B cell (primary cell): ENCODE measurements around the gene ZRANB3. TPM values are rescaled to one million over a fixed set of nuclear protein-coding genes. Genes with fewer than 3 reads are reported as not detected.

Experiments
- ATAC-seq: fragments of 200-7000 bp; cut with Tn5 transposase; one replicate; pipeline ENCODE4 v1.10.0; 2021; ENCODE audit warnings: low read depth, mild to moderate bottlenecking, moderate number of reproducible peaks, moderate library complexity
- CTCF ChIA-PET: fragments of 350-600 bp; sonication (Branson Sonifier 250); formaldehyde crosslinking; loops from one replicate; lab custom pipeline; 2021; ENCODE audit warnings: antibody characterized with exemption, inconsistent platforms; lab: Charles Lee
- POLR2A ChIA-PET: fragments of 350-600 bp; sonication (Branson Sonifier 250); formaldehyde crosslinking; loops from one replicate; lab custom pipeline; 2021; ENCODE audit warnings: antibody characterized with exemption; lab: Charles Lee
- DNase-seq: peaks from one replicate; pipeline ENCODE4 v3.0.0; 2013
- H2AFZ ChIP-seq: 2 replicates; pipeline ENCODE4 v1.6.1; 2012; ENCODE audit warnings: mild to moderate bottlenecking, low read depth, low read length; ENCODE audit not compliant: insufficient read depth, poor library complexity, severe bottlenecking
- H3K27ac ChIP-seq, 2 donors: 1 replicate in 1 of 2; 2 replicates in 1 of 2; pipeline ENCODE4 v1.5.1; 2012 to 2013; ENCODE audit warnings: low read length in 2 of 2, mild to moderate bottlenecking in 2 of 2, moderate library complexity in 1 of 2
- H3K27me3 ChIP-seq, 4 experiments: fragments of 200-600 bp in 1 of 4; sonication (generic) in 1 of 4; replicated peaks in 1 of 4; 1 replicate in 2 of 4; 2 replicates in 2 of 4; pipeline versions ENCODE4 v1.6.1 to v1.7.0; 2013 to 2016; ENCODE audit warnings: low read length in 3 of 4, mild to moderate bottlenecking in 2 of 4, mixed read lengths in 1 of 4, moderate library complexity in 1 of 4; ENCODE audit not compliant: insufficient read depth in 4 of 4, control insufficient read depth in 3 of 4; ENCODE audit errors: control extremely low read depth in 1 of 4
- H3K36me3 ChIP-seq, 2 experiments: replicated peaks in 1 of 2; 1 replicate in 1 of 2; 2 replicates in 1 of 2; pipeline versions ENCODE4 v1.6.1 to v1.7.1; 2013; ENCODE audit warnings: low read length in 1 of 2; ENCODE audit not compliant: insufficient read depth in 2 of 2, control insufficient read depth in 1 of 2; ENCODE audit errors: control extremely low read depth in 1 of 2, extremely low read depth in 1 of 2
- H3K4me1 ChIP-seq, 2 donors: fragments of 200-600 bp in 1 of 2; sonication (generic) in 1 of 2; 1 replicate in 1 of 2; 2 replicates in 1 of 2; pipeline versions ENCODE4 v1.5.1 to v1.6.1; 2013 to 2017; ENCODE audit warnings: low read length in 2 of 2; ENCODE audit not compliant: control insufficient read depth in 2 of 2, insufficient read depth in 2 of 2
- H3K4me2 ChIP-seq: replicated peaks from 2 replicates; pipeline ENCODE3; 2012; ENCODE audit warnings: mild to moderate bottlenecking, low read depth, low read length; ENCODE audit not compliant: poor library complexity, severe bottlenecking
- H3K4me3 ChIP-seq, 5 experiments: fragments of 200-600 bp in 1 of 5; sonication (generic) in 1 of 5; 1 replicate in 3 of 5; 2 replicates in 2 of 5; pipeline versions ENCODE4 v1.5.1 to v1.7.0; 2011 to 2016; ENCODE audit warnings: low read length in 4 of 5, mild to moderate bottlenecking in 4 of 5, low read depth in 2 of 5, control low read depth in 1 of 5, moderate library complexity in 1 of 5; ENCODE audit not compliant: insufficient read depth in 1 of 5; ENCODE audit errors: control extremely low read depth in 1 of 5, extremely low read depth in 1 of 5
- H3K79me2 ChIP-seq: fragments of 200-600 bp; sonication (generic); one replicate; pipeline ENCODE4 v1.6.0; 2016; ENCODE audit warnings: low read length; ENCODE audit not compliant: control insufficient read depth, insufficient read depth
- H3K9ac ChIP-seq: fragments of 200-600 bp; sonication (generic); 2 replicates; pipeline ENCODE4 v1.6.1; 2017; ENCODE audit warnings: mild to moderate bottlenecking, low read length, moderate library complexity
- H3K9me3 ChIP-seq, 3 donors: one replicate each; pipeline versions ENCODE4 v1.6.1 to v1.7.1; 2013; ENCODE audit warnings: low read length in 2 of 3; ENCODE audit not compliant: control insufficient read depth in 2 of 3, insufficient read depth in 1 of 3; ENCODE audit errors: control extremely low read depth in 1 of 3
- H4K20me1 ChIP-seq: 2 replicates; pipeline ENCODE4 v1.6.0; 2012; ENCODE audit warnings: mild to moderate bottlenecking, low read length; ENCODE audit not compliant: insufficient read depth, control insufficient read depth, poor library complexity, severe bottlenecking
- H3K27ac Mint-ChIP-seq: one replicate; pipeline ENCODE4 v1.8.0; 2021; ENCODE audit warnings: mixed read lengths
- H3K27me3 Mint-ChIP-seq: one replicate; pipeline ENCODE4 v1.8.0; 2021; ENCODE audit warnings: mixed read lengths
- H3K4me1 Mint-ChIP-seq: one replicate; pipeline ENCODE4 v1.8.0; 2021; ENCODE audit warnings: mixed read lengths
- H3K4me3 Mint-ChIP-seq: one replicate; pipeline ENCODE4 v1.8.0; 2021; ENCODE audit warnings: mixed read lengths
- H3K9me3 Mint-ChIP-seq: one replicate; pipeline ENCODE4 v1.8.0; 2022; ENCODE audit warnings: mixed read lengths; ENCODE audit not compliant: insufficient read depth
- EZH2 ChIP-seq: IDR thresholded peaks from 2 replicates; pipeline ENCODE4 v1.6.1; 2012; ENCODE audit warnings: borderline replicate concordance, low read depth, mild to moderate bottlenecking, moderate library complexity, low read length; ENCODE audit not compliant: insufficient read depth, poor library complexity, severe bottlenecking
- WGBS: methylation state at CpG from one replicate; pipeline ENCODE4 v1.1.5; 2013; ENCODE audit warnings: missing lambda C conversion rate; ENCODE audit not compliant: insufficient coverage; 5-methylcytosine and 5-hydroxymethylcytosine counted together
- intact Hi-C: fragments of 100-400 bp; cut with micrococcal nuclease; formaldehyde crosslinking; loops from one replicate; pipeline ENCODE4 v1.10.0; 2022
- polyA plus RNA-seq: library from polyadenylated mRNA; depleted of rRNA; stranded (reverse); fragments of >200 nt; gene quantifications from 2 replicates; pipeline ENCODE4 v1.2.3, GENCODE V29; 2012
- total RNA-seq, 2 donors: library from RNA; stranded (reverse); fragments of 120-200 nt in 1 of 2; gene quantifications; 1 replicate in 1 of 2; 2 replicates in 1 of 2; pipeline versions ENCODE4 v1.2.3 to v1.2.4, GENCODE V29; 2013 to 2022
- TF ChIP-seq, protein P1 (sequence below): fragments of 200-600 bp; IDR thresholded peaks from one replicate; pipeline ENCODE4 v1.8.0; 2022; ENCODE audit warnings: antibody characterized with exemption, mild to moderate bottlenecking

Gene ZRANB3
- total and polyA plus RNA-seq, 2 donors (not counting 1 experiment from before 2014, with no cell fraction given), result 2.4 to 9.8 TPM

DNA sequence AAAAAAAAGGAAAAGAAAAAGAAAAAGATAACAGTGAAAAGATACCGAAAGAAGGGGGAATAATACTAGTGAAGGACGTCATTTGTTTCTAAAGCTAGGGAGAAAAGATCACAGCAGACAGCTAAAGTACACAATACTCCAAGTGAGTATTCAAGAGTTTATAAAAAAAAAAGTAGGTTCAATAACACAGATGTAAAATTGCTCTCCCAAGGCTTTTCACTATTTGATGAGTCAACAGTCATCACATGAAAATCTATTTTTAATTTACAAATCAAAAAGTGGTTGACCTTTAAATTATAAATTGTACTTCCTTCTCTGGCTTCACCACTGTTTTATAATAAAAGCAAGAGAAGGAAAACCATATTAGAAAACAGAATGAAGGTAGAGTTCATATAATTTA lies 144.0 kb downstream of the ZRANB3 start:
- H3K36me3 ChIP-seq, result no peaks in the 10 kb centered on the region
- no peaks in the 10 kb centered on the region for H4K20me1 ChIP-seq
- Mint-ChIP-seq H3K4me1 (no peaks in the 10 kb centered on the region), H3K27ac (no peak overlapping the region), H3K9me3 (peaks cover 12% of the 10 kb centered on the region), H3K27me3 (no peaks in the 10 kb centered on the region), H3K4me3 (no peak overlapping the region)
- H3K4me1 ChIP-seq, result no peaks in the 10 kb centered on the region
- intact Hi-C loops, result no loop called here
- no peak overlapping the region for H3K27ac ChIP-seq
- WGBS, result no CpG with 5 or more reads among the region's 2 CpGs
- H3K9ac ChIP-seq, result no peak overlapping the region
- no peak for DNase-seq
- TF ChIP-seq EZH2, result no peak
- TF ChIP-seq, protein P1, sequence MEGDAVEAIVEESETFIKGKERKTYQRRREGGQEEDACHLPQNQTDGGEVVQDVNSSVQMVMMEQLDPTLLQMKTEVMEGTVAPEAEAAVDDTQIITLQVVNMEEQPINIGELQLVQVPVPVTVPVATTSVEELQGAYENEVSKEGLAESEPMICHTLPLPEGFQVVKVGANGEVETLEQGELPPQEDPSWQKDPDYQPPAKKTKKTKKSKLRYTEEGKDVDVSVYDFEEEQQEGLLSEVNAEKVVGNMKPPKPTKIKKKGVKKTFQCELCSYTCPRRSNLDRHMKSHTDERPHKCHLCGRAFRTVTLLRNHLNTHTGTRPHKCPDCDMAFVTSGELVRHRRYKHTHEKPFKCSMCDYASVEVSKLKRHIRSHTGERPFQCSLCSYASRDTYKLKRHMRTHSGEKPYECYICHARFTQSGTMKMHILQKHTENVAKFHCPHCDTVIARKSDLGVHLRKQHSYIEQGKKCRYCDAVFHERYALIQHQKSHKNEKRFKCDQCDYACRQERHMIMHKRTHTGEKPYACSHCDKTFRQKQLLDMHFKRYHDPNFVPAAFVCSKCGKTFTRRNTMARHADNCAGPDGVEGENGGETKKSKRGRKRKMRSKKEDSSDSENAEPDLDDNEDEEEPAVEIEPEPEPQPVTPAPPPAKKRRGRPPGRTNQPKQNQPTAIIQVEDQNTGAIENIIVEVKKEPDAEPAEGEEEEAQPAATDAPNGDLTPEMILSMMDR, result no peak
- ChIA-PET CTCF (no interaction called here), POLR2A (no interaction called here)
- H2AFZ ChIP-seq, result no peak overlapping the region
- no peaks in the 10 kb centered on the region for H3K79me2 ChIP-seq
- H3K27me3 ChIP-seq, result no peaks in the 10 kb centered on the region
- peaks cover 0 to 4% (median 0%) of the 10 kb centered on the region in 3 donors for H3K9me3 ChIP-seq
- no peak for ATAC-seq
- H3K4me3 ChIP-seq, result no peak overlapping the region
- H3K4me2 ChIP-seq, result no peak overlapping the region

DNA sequence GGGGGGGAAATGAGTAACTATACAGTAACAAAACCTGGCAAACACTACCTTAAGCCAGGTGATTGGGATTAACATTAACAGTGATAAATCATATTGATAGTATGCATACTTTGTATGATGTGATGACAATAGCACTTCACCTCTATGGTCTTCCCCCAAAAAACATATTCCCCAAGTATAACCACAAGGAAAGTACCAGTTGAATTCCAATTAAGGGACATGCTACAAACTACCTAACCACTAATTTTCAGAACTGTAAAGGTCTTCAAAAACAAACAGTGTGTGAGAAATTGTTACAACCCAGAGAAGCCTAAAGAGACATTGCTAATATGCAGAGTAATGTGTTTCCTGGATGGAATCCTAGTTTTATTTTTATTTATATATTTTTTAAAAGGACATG lies 152.4 kb downstream of the ZRANB3 start:
- ChIA-PET CTCF (no interaction called here), POLR2A (no interaction called here)
- H4K20me1 ChIP-seq, result no peaks in the 10 kb centered on the region
- TF ChIP-seq EZH2, result no peak
- TF ChIP-seq, protein P1, result no peak
- H2AFZ ChIP-seq, result no peak overlapping the region
- intact Hi-C loops, result no loop called here
- Mint-ChIP-seq H3K9me3 (peaks cover 16% of the 10 kb centered on the region), H3K27me3 (no peaks in the 10 kb centered on the region), H3K4me1 (no peaks in the 10 kb centered on the region), H3K27ac (no peak overlapping the region), H3K4me3 (no peak overlapping the region)
- H3K36me3 ChIP-seq, result no peaks in the 10 kb centered on the region
- no peak overlapping the region for H3K4me2 ChIP-seq
- H3K27me3 ChIP-seq, result no peaks in the 10 kb centered on the region
- no peaks in the 10 kb centered on the region for H3K79me2 ChIP-seq
- H3K9me3 ChIP-seq, result peaks cover 0 to 13% (median 3%) of the 10 kb centered on the region in 3 donors
- H3K9ac ChIP-seq, result no peak overlapping the region
- ATAC-seq (no peak), DNase-seq (no peak)
- H3K4me3 ChIP-seq, result no peak overlapping the region
- no peaks in the 10 kb centered on the region for H3K4me1 ChIP-seq
- no peak overlapping the region for H3K27ac ChIP-seq
